GM21390 (cell line): Measurements from ENCODE around the gene DENND1A.
"Not testable (repeated sequence)": the region's sequence is repeated elsewhere in the genome, so short reads cannot be mapped to it uniquely, and the experiment has no call there.

Experiments used
- ATAC-seq: cut with Tn5 transposase; IDR thresholded peaks from one replicate; pipeline ENCODE4 v1.9.1; 2021; ENCODE audit not compliant: unreplicated experiment

Gene DENND1A

DNA sequence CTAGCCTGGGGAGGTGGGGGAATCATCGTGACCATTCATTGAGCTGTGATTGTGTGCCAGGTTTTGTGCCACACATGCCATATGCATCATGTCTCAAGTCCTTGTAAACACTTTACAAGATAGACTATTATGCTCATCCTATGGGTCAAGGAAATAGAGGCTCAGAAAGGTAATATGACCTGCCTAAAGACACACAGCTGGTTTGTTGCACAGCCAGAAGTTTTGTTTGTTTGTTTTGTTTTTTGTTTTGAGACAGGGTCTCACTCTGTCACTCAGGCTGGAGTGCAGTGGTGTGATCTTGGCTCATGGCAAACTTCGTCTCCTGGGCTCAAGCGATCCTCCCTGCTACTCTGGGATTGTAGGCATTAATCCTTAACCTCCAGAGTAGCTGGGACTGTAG lies 595.3 kb downstream of the DENND1A start:
- no peak for ATAC-seq

DNA sequence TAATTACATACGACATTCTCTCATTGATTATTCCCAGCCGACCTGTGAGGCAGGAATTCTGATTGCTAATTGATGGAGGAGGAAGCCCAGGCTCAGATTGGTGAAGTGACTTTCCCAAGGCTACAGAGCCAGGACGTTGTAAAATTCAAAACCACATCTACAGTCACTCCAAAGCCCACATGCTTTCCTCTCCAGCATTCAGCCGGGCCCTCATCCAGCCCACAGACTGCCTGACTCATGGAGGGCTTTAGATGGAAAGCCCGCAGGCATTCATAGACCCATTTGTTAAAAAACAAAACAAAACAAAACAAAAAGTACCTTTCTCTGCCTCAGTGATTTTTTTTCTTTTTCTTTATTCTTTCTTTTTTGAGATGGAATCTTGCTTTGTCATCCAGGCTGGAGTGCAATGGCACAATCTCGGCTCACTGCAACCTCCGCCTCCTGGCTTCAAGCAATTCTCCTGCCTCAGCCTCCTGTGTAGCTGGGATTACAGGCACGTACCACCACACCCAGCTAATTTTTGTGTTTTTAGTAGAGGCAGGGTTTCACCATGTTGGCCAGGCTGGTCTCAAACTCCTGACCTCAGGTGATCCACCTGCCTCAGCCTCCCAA lies 596.8 kb downstream of the DENND1A start:
- not testable (repeated sequence) for ATAC-seq

- no peak for ATAC-seq
Observed at GRCh38 chr9:123331346-123332060, 598.4 kb downstream of the DENND1A start.
